GM12891 (cell line): ENCODE measurements around the gene CAPRIN1.

Experiments
- PAX5 ChIP-seq: IDR thresholded peaks from 2 replicates; pipeline ENCODE4 v1.6.1; 2011; ENCODE audit warnings: low read length, moderate library complexity, mild to moderate bottlenecking; ENCODE audit not compliant: insufficient read depth, severe bottlenecking
- POLR2A ChIP-seq: IDR thresholded peaks from 2 replicates; pipeline ENCODE4 v1.6.1; 2011; ENCODE audit warnings: low read depth, low read length, control low read depth
- POLR2AphosphoS5 ChIP-seq: IDR thresholded peaks from 2 replicates; pipeline ENCODE4 v1.6.1; 2011; ENCODE audit warnings: low read depth, low read length, control low read depth
- POU2F2 ChIP-seq: IDR thresholded peaks from 2 replicates; pipeline ENCODE4 v1.6.1; 2011; ENCODE audit warnings: low read depth, mild to moderate bottlenecking, control low read depth, low read length, moderate library complexity
- TAF1 ChIP-seq: IDR thresholded peaks from 2 replicates; pipeline ENCODE4 v1.6.1; 2011; ENCODE audit warnings: low read depth, low read length, control low read depth

DNA sequence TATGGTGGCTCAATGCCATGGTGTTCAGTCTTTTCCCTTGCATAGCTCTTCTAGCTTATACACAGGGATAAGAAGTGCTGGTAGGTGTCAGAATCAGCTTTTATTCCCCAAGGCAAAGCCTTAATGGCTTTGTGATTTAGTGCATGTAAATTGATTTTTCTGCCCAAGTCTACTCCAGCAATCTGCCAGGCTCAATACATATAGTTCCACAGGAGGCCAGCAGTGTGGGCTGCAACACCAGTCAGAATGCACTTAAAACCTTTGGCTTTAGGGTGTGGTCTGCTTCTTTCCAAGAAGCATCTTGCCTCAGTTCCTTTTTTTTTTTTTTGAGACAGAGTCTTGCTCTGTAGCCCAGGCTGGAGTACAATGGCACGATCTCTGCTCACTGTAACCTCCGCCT, 14.5 kb upstream of the CAPRIN1 start:
- no peak for TF ChIP-seq POLR2AphosphoS5
- no peak for TF ChIP-seq POLR2A
- no peak for TF ChIP-seq TAF1
- no peak for TF ChIP-seq PAX5
- TF ChIP-seq POU2F2: no peak
